DMS114 treated with DMSO at 0.1 percent for 48 hours (cell line): ENCODE data around the gene KIAA1328.

Experiments
- DNase-seq: peaks from one replicate; lab custom pipeline; 2025; ENCODE audit not compliant: unreplicated experiment; lab: John Stamatoyannopoulos, UW

KIAA1328 gene

GRCh38 chr18:37249895-37250618 is 421.1 kb downstream of the KIAA1328 start:
- no peak for DNase-seq

DNA sequence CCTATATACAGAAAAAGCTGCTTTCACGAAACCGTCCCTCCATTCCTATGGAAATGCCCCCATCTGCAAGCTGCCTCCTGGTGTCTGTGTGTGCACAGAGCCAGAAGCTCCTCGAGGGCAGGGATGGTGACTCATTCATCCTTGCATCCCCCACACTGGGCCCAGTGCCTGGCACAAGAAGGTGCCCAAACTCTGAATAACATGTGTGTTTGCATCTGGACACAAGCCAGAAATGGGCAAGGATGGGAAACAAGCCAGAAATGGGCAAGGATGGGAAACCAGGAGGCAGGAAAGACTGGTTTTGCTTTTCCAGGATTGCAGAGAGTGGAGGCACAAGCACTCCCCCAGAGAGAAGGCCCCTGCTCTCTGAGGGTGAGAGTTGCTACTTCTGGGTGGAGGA is 422.8 kb downstream of the KIAA1328 start:
- DNase-seq, result no peak

GRCh38 chr18:37252342-37252741 is 423.4 kb downstream of the KIAA1328 start:
- DNase-seq, result no peak

GRCh38 chr18:37252854-37253393 is 424.0 kb downstream of the KIAA1328 start:
- DNase-seq, result no peak

DNA sequence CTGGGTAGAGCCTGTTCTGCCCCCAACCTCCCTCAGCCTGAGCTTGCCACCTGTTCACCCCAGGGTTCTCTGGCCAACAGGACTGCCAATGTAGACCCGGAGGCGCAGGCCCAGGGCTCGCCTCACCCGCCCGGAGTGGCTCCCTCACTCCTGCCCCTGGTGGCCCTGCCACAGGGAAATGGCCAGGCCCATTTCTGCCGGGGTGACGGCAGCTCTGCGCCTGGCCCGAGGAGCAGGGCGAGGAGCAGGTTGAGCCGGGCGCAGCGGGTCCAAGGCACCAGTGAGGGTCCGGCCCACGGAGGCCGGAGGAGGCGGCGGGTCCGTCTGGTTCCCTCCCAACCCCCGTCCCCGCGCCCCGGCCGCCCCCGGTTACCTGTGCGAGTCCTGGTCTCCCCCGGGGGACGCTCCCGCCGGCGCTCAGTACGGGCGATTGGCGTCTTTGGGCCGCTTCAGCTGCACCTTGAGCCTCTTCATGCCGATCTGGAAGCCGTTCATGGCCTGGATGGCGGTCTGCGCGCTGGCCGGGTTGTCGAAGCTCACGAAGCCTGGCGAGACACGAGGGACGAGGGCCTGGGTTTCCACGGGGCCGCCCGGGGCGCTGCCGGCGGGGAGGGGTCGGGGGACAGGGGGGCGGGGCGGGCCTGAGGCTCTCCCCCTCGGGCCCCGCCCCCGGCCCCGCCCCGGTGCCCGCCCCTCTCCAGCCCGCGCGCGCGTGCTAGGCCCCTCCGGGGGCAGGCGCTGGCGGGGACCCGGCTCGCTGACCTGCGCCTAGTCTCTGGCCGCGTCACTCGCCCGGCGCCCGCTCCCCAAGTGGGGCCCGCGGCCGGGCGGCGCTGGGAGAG is 424.7 kb downstream of the KIAA1328 start:
- DNase-seq, result no peak

DNA sequence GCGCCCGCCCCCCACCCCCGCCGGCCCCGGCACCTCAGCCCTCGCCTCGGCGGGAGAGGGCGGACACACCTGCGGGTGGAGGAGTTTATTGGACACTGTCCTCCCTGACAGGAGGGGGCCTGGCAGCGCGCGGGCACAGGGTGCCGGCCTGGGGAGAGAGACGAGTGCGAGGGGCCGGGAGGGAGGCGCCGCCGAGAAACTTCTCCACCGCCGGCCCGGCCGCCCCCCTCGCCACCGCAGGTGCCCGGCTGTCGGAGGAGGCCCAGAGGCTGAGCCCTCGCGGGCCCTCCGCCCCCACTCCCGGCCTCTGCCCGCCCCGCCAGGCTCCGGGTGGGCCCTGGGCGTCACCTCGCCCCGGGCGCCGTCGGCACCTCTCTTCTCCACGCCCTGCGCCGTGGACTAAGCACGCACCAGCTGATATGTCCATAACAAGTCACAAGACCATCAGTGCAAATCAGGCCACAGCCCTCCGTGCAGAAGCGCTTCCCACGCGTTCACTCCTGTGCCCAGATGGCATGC is 425.4 kb downstream of the KIAA1328 start:
- DNase-seq, result no peak

GRCh38 chr18:37254973-37255372 is 426.0 kb downstream of the KIAA1328 start:
- DNase-seq, result no peak

DNA sequence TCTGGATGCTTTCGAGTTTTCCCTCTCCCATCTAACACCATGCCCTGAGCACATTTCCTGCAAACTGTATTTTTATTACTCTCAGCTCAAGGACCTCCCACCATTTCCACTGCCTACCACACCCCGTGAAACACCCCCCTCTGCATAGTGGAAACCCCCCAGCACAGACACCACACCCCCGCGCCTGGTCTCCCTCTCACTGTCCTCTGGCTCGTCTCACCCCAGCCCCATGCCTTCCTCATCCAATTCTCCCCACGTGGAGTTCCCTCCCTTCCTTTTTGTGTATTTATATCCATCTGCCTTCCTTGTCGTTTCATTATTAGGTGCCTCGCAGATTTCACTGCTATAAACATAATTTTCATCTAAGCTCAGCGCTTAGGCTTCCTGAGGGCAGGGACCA is 429.2 kb downstream of the KIAA1328 start:
- DNase-seq, result no peak

- no peak for DNase-seq
These were observed 429.9 kb downstream of the KIAA1328 start for GRCh38 chr18:37258819-37259218.

DNA sequence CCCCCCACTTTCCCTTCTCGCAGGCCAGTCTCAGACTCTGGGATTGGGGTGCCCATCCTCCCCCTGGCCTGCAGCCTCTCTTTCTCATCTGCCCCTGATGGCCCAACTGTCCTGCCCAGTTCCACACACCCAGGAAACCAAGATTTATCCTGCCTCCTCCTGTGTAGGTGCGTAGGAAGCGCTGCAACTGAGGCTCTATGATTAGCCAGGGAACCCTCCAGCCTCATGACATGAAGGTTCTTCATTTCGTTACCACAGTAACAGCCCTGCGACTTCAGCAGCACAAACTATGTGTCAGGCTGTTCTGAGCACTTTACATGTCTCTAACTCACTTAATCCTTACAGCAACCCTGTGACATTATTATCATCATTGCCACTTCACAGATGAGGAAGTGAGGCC is 430.8 kb downstream of the KIAA1328 start:
- no peak for DNase-seq

DNA sequence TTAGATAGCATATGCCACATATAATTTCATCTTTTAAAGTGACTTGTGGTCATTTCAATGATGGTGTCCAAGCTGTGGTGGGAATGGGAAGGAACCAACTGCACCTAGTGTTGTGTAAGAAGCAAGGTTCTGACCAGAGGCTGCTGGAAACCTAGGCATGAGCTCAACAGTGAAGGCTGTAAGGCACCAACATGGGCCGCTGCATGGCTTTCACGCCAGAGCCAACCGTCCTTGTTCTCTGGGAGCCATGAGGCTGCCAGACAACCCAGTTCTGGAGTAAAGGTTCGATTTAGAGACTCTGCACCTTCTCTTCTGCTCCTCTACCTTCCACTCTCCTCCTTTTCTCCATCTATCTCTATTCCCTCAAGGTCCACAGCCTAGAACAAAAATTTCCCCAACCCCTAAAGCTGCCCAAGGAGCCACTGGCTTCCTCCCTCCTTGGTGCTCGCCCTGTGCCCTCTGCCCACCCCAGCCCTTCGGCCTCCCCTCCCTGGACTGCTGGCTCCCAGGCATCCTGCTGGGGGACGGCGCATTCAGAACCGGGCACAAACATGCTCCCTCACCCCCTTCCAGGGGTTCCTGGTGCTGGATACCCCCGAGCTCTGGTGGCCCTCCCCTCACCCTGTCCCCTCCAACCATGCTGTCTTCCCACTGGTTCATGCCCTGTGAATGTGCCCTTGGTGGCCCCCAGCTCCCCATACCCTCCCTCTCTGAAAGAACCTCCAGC is 431.6 kb downstream of the KIAA1328 start:
- no peak for DNase-seq

- DNase-seq, result no peak
These were observed 432.4 kb downstream of the KIAA1328 start for GRCh38 chr18:37261246-37261840.

DNA sequence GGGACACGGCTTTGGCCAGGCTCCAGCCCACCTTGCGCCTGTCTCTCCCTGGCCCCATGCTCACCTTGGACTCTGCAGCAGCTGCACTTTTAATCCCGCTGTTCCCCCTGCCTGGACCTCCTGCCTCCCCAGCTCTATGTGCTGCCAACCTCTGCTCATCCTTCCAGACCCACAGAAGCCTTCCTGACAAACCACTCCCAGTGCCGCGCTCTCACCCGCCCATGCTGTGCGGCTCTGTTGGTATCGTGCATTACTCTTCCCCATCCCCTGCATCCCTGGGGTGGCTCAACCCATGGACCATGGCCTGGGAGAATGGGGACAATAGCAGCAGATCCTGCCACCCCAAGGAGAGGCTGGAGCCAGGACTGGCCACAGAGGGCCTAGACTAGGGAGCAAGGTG is 433.1 kb downstream of the KIAA1328 start:
- no peak for DNase-seq

- no peak for DNase-seq
These were observed 436.0 kb downstream of the KIAA1328 start for GRCh38 chr18:37264956-37265355.

DNA sequence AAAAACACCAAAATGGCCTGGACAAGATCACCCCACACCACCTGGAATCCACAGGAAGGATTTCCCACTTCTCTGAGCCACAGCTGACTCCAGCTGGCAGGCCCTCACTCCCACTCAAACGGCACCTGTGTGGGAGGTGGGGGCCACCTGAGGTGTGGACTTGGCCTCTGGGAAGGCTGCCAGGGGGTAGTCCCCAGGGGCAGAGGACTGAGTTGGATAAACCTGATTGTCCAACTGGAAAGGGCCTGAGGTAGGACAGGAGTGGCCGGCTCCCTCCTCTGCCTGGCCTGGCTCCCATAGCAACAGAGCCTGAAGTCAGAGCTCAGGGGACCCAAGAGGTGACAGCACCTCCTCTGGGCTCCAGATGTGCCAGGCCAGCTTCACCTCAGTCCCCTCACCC is 436.5 kb downstream of the KIAA1328 start:
- DNase-seq, result no peak

DNA sequence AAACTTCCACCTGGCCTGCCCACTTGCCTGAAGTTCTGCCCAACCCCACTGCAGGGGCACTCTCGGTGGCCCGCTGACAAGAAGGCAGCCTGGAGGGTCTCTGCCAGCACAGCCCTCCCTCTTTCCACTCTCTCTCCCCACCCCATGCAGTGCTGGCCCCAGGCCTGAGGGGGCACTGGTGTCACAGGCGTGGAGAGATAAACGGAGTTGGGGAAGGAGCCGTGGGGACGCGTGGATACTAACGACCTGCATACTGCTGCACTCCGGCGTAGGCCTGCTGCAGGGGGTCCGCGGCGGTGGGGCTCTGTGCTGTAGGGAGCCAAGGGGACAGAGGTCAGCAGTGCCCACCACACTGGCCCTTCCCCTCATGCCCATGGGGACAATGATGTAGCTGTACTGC is 437.4 kb downstream of the KIAA1328 start:
- no peak for DNase-seq

GRCh38 chr18:37270038-37270665 is 441.2 kb downstream of the KIAA1328 start:
- DNase-seq, result no peak

- DNase-seq, result no peak
These were observed 441.7 kb downstream of the KIAA1328 start for GRCh38 chr18:37270666-37271052.

DNA sequence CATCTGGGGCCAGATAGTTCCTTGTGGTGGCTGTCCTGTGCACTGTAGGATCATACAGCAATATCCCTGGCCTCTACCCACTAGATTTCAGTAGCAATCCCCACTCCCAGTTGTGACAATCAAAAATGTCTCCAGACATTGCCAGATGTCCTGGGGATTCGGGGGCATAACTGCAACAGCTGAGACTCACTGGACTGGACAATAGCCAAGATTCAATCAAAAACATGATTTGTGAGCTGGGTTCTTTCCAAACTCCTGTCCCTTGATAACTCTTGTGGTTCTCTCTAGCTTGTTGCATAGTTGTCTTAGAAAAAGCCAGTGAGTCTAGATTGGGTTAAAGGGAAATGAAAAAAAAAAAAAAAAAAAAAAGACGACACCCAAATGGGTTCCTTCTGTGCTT is 443.3 kb downstream of the KIAA1328 start:
- no peak for DNase-seq

DNA sequence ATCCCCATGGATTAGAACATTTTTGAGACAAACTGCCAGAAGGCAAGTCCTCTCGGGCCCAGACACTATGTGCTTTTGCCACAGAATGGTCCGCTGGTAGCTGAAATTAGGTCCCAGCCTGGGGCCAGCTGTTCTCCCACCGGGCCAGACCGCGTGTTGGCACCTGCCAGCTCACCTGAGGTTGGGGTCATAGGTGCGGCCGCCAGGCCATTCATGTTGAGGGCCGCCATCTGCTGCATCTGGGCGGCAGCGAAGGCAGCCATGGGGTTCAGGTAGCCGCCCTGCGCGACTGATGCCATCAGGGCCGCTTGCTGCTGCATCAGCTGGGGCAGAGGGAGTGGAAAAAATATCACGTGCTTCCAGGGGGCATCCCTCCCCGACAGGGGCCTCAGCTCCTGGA is 443.9 kb downstream of the KIAA1328 start:
- no peak for DNase-seq
